GM12878 (cell line): ENCODE measurements around the gene SEMA6C. TPM values are rescaled to one million over a fixed set of nuclear protein-coding genes. Genes with fewer than 3 reads are reported as not detected.

Experiments
- CEBPB ChIP-seq, 2 experiments: fragments of 150-350 bp in 1 of 2; IDR thresholded peaks; 2 replicates each; pipeline ENCODE4 v1.6.1; 2012 to 2014; ENCODE audit warnings: low read depth in 2 of 2, low read length in 2 of 2, borderline replicate concordance in 1 of 2, inconsistent platforms in 1 of 2
- HDGF ChIP-seq: fragments of 450-650 bp; IDR thresholded peaks from 2 replicates; pipeline ENCODE4 v1.6.1; 2016; ENCODE audit warnings: antibody characterized with exemption
- IRF3 ChIP-seq: fragments of 450-650 bp; IDR thresholded peaks from 2 replicates; pipeline ENCODE4 v1.6.1; 2014; ENCODE audit warnings: mild to moderate bottlenecking
- PRDM15 ChIP-seq: fragments of 450-650 bp; formaldehyde crosslinking; IDR thresholded peaks from 2 replicates; pipeline ENCODE4 v1.4.0; 2020; ENCODE audit warnings: mild to moderate bottlenecking, moderate library complexity
- RAD51 ChIP-seq: fragments of 450-650 bp; IDR thresholded peaks from 2 replicates; pipeline ENCODE4 v1.6.1; 2016; ENCODE audit warnings: moderate library complexity, mild to moderate bottlenecking, inconsistent platforms
- USF1 ChIP-seq: IDR thresholded peaks from 2 replicates; pipeline ENCODE4 v1.6.1; 2011; ENCODE audit warnings: borderline replicate concordance, low read depth, mild to moderate bottlenecking, moderate library complexity, mixed read lengths, low read length; ENCODE audit not compliant: insufficient read depth; ENCODE audit errors: extremely low read length
- ZNF274 ChIP-seq: IDR thresholded peaks from one replicate; pipeline ENCODE4 v1.8.0; 2011; ENCODE audit not compliant: insufficient read length, insufficient read depth
- polyA plus RNA-seq, 11 experiments: library from polyadenylated mRNA; depleted of rRNA in 4 of 11; unstranded in 6 of 11; stranded (reverse) in 5 of 11; fragments of >200 nt; fragmentation: Nextera tagmentation in 4 of 11; fragmentation: Illumina TruSeq in 1 of 11; extraction: Ambion mirVana in 4 of 11; extraction: Trizol in 1 of 11; gene quantifications; 1 replicate in 1 of 11; 2 replicates in 10 of 11; pipeline versions ENCODE4 v1.2.1 to v1.2.3, GENCODE V29; 2011 to 2016; ENCODE audit warnings: inconsistent platforms in 2 of 11, missing spikeins in 2 of 11, low read depth in 1 of 11
- total RNA-seq, 4 experiments: library from RNA; depleted of rRNA in 3 of 4; stranded (reverse); fragments of >200 nt in 3 of 4; fragmentation: Illumina TruSeq in 1 of 4; extraction: Trizol in 1 of 4; gene quantifications; 2 replicates each; pipeline versions ENCODE4 v1.2.1 to v1.2.3, GENCODE V29; 2013 to 2021
- TF ChIP-seq, protein P1 (sequence below): fragments of 450-650 bp; IDR thresholded peaks from 2 replicates; pipeline ENCODE4 v1.6.1; 2017; ENCODE audit warnings: borderline replicate concordance
- TF ChIP-seq, protein P2 (sequence below): fragments of 450-650 bp; formaldehyde crosslinking; IDR thresholded peaks from 2 replicates; pipeline ENCODE4 v1.5.0; 2022; ENCODE audit warnings: mild to moderate bottlenecking, missing genetic modification characterization

The SEMA6C gene
- total and polyA plus RNA-seq, 10 of the 15 experiments (the other 5 are each of a cell fraction or from before 2014, with no cell fraction given) = 0.13 to 2.2 (median 0.29) TPM; not detected in 1

- TF ChIP-seq RAD51 (no peak), PRDM15 (no peak), HDGF (no peak), USF1 (no peak), CEBPB (IDR thresholded peaks at IDR 0.05; ENCODE audit: borderline replicate concordance in 1 of 2, low read depth in 2 of 2, low read length in 2 of 2) (no peak), IRF3 (no peak), ZNF274 (no peak)
- TF ChIP-seq, protein P1, sequence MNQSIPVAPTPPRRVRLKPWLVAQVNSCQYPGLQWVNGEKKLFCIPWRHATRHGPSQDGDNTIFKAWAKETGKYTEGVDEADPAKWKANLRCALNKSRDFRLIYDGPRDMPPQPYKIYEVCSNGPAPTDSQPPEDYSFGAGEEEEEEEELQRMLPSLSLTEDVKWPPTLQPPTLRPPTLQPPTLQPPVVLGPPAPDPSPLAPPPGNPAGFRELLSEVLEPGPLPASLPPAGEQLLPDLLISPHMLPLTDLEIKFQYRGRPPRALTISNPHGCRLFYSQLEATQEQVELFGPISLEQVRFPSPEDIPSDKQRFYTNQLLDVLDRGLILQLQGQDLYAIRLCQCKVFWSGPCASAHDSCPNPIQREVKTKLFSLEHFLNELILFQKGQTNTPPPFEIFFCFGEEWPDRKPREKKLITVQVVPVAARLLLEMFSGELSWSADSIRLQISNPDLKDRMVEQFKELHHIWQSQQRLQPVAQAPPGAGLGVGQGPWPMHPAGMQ = no peak
- TF ChIP-seq, protein P2, sequence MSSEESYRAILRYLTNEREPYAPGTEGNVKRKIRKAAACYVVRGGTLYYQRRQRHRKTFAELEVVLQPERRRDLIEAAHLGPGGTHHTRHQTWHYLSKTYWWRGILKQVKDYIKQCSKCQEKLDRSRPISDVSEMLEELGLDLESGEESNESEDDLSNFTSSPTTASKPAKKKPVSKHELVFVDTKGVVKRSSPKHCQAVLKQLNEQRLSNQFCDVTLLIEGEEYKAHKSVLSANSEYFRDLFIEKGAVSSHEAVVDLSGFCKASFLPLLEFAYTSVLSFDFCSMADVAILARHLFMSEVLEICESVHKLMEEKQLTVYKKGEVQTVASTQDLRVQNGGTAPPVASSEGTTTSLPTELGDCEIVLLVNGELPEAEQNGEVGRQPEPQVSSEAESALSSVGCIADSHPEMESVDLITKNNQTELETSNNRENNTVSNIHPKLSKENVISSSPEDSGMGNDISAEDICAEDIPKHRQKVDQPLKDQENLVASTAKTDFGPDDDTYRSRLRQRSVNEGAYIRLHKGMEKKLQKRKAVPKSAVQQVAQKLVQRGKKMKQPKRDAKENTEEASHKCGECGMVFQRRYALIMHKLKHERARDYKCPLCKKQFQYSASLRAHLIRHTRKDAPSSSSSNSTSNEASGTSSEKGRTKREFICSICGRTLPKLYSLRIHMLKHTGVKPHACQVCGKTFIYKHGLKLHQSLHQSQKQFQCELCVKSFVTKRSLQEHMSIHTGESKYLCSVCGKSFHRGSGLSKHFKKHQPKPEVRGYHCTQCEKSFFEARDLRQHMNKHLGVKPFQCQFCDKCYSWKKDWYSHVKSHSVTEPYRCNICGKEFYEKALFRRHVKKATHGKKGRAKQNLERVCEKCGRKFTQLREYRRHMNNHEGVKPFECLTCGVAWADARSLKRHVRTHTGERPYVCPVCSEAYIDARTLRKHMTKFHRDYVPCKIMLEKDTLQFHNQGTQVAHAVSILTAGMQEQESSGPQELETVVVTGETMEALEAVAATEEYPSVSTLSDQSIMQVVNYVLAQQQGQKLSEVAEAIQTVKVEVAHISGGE (CRISPR knock-in tag) = no peak
- TF ChIP-seq, all 136 proteins: peak for 0
Observed at GRCh38 chr1:151113877-151114276, 32.6 kb downstream of the SEMA6C start (continued).
